ENCODE results near the gene GTF2E1.

GRCh38 chr3:120730576-120731542, 11.7 kb upstream of the GTF2E1 start:
- no peak for TF ChIP-seq CTCF (conservative IDR thresholded peaks at IDR 0.05)
- TF ChIP-seq EZH2 (IDR thresholded peaks at IDR 0.05; ENCODE audit: low read depth), result no peak

Measured in PC-9 (cell line).